HepG2 (cell line): ENCODE measurements around the gene SLC26A9. TPM values are rescaled to one million over a fixed set of nuclear protein-coding genes. Genes with fewer than 3 reads are reported as not detected.

Source experiments
- ARID5B ChIP-seq: IDR thresholded peaks from 2 replicates; pipeline ENCODE4 v1.4.0; 2020; ENCODE audit warnings: mild to moderate bottlenecking, missing genetic modification reagents
- E2F2 ChIP-seq: sonication (generic); formaldehyde crosslinking; IDR thresholded peaks from 2 replicates; pipeline ENCODE4 v1.4.0; 2020; ENCODE audit warnings: missing genetic modification reagents, borderline replicate concordance
- ELF1 ChIP-seq: sonication (generic); formaldehyde crosslinking; IDR thresholded peaks from 2 replicates; pipeline ENCODE4 v1.4.0; 2020; ENCODE audit warnings: missing genetic modification reagents
- ELF3 ChIP-seq: IDR thresholded peaks from 2 replicates; pipeline ENCODE4 v1.6.1; 2016; ENCODE audit warnings: missing genetic modification reagents, missing compliant biosample characterization
- HIVEP1 ChIP-seq: sonication (generic); formaldehyde crosslinking; IDR thresholded peaks from 2 replicates; pipeline ENCODE4 v1.4.0; 2020; ENCODE audit warnings: mild to moderate bottlenecking, missing genetic modification reagents
- MAFF ChIP-seq: IDR thresholded peaks from 2 replicates; pipeline ENCODE4 v1.6.1; 2011; ENCODE audit warnings: low read depth, low read length, improper control_type of control experiment
- MAFG ChIP-seq: sonication (generic); formaldehyde crosslinking; IDR thresholded peaks from 2 replicates; pipeline ENCODE4 v1.5.1; 2020; ENCODE audit warnings: mild to moderate bottlenecking, missing genetic modification reagents
- MEIS1 ChIP-seq: sonication (generic); formaldehyde crosslinking; IDR thresholded peaks from 2 replicates; pipeline ENCODE4 v1.9.0; 2021; ENCODE audit warnings: mild to moderate bottlenecking, missing genetic modification reagents, moderate library complexity, borderline replicate concordance
- MEIS2 ChIP-seq: sonication (generic); formaldehyde crosslinking; IDR thresholded peaks from 2 replicates; pipeline ENCODE4 v1.9.0; 2021; ENCODE audit warnings: mild to moderate bottlenecking, missing genetic modification reagents
- NFATC3 ChIP-seq: sonication (generic); formaldehyde crosslinking; IDR thresholded peaks from 2 replicates; pipeline ENCODE4 v1.5.1; 2020; ENCODE audit warnings: mild to moderate bottlenecking, missing genetic modification reagents
- NFE2L2 ChIP-seq: fragments of 150-350 bp; IDR thresholded peaks from 2 replicates; pipeline ENCODE4 v1.6.1; 2014; ENCODE audit warnings: low read length
- ONECUT2 ChIP-seq: sonication (generic); formaldehyde crosslinking; IDR thresholded peaks from 2 replicates; pipeline ENCODE4 v1.4.0; 2020; ENCODE audit warnings: missing genetic modification reagents
- PITX1 ChIP-seq: sonication (generic); formaldehyde crosslinking; IDR thresholded peaks from 2 replicates; pipeline ENCODE4 v1.5.1; 2020; ENCODE audit warnings: mild to moderate bottlenecking, missing genetic modification reagents
- SOX13 ChIP-seq, 3 experiments: fragments of 450-650 bp in 1 of 3; sonication (generic) in 1 of 3; formaldehyde crosslinking in 1 of 3; IDR thresholded peaks in 2 of 3; conservative IDR thresholded peaks in 1 of 3; 2 replicates each; pipeline versions ENCODE4 v1.5.0 to v1.6.1; 2016 to 2020; ENCODE audit warnings: antibody characterized with exemption in 1 of 3, mild to moderate bottlenecking in 1 of 3, missing compliant biosample characterization in 1 of 3, missing genetic modification reagents in 1 of 3, moderate library complexity in 1 of 3
- TARDBP ChIP-seq: sonication (generic); formaldehyde crosslinking; IDR thresholded peaks from 2 replicates; pipeline ENCODE4 v1.8.0; 2022; ENCODE audit warnings: mild to moderate bottlenecking, missing genetic modification reagents
- TBP ChIP-seq: sonication (generic); formaldehyde crosslinking; IDR thresholded peaks from 2 replicates; pipeline ENCODE4 v1.5.0; 2020; ENCODE audit warnings: missing genetic modification reagents
- ZFAT ChIP-seq: sonication (generic); formaldehyde crosslinking; conservative IDR thresholded peaks from 2 replicates; pipeline ENCODE4 v1.8.1; 2023; ENCODE audit warnings: missing genetic modification reagents, inconsistent platforms
- ZNF232 ChIP-seq: sonication (generic); formaldehyde crosslinking; IDR thresholded peaks from 2 replicates; pipeline ENCODE4 v1.4.0; 2020; ENCODE audit warnings: missing genetic modification reagents, borderline replicate concordance
- ZNF274 ChIP-seq: sonication (generic); formaldehyde crosslinking; IDR thresholded peaks from 2 replicates; pipeline ENCODE4 v1.5.1; 2020; ENCODE audit warnings: mild to moderate bottlenecking, missing genetic modification reagents
- ZNF382 ChIP-seq: sonication (generic); formaldehyde crosslinking; IDR thresholded peaks from 2 replicates; pipeline ENCODE4 v1.5.0; 2020; ENCODE audit warnings: missing genetic modification reagents, mild to moderate bottlenecking, borderline replicate concordance
- ZNF552 ChIP-seq: sonication (generic); formaldehyde crosslinking; IDR thresholded peaks from 2 replicates; pipeline ENCODE4 v1.9.0; 2022; ENCODE audit warnings: missing genetic modification reagents, mild to moderate bottlenecking, borderline replicate concordance
- ZNF580 ChIP-seq: IDR thresholded peaks from 2 replicates; pipeline ENCODE4 v1.6.1; 2016; ENCODE audit warnings: low read depth, borderline replicate concordance
- polyA plus RNA-seq, 8 experiments: library from polyadenylated mRNA; depleted of rRNA in 3 of 8; stranded (reverse) in 7 of 8; unstranded in 1 of 8; fragments of >200 nt; fragmentation: Illumina TruSeq in 4 of 8; extraction: Trizol in 4 of 8; gene quantifications; 2 replicates each; pipeline versions ENCODE4 v1.2.1 to v1.2.3, GENCODE V29; 2011 to 2016; ENCODE audit warnings: low read depth in 4 of 8, missing spikeins in 1 of 8, mixed read lengths in 1 of 8; ENCODE audit not compliant: insufficient read depth in 1 of 8
- total RNA-seq, 5 experiments: library from RNA; depleted of rRNA; stranded (reverse); fragments of >200 nt; fragmentation: Illumina TruSeq; extraction: Trizol; gene quantifications; 2 replicates each; pipeline ENCODE4 v1.2.3, GENCODE V29; 2016; ENCODE audit warnings: low read depth in 1 of 5

SLC26A9 gene
- total and polyA plus RNA-seq, 2 of the 13 experiments (the other 11 are each of a cell fraction or from before 2014, with no cell fraction given): 0.11 to 0.15 TPM

GRCh38 chr1:205983925-205984725 lies 40.9 kb upstream of the SLC26A9 start (continued):
- TF ChIP-seq ZNF552 (no peak), ZNF232 (CRISPR knock-in tag) (no peak), NFATC3 (CRISPR knock-in tag) (no peak), TARDBP (CRISPR knock-in tag) (peak; percentile 15; the same call in 1 of the 2 replicates), ONECUT2 (CRISPR knock-in tag) (peak; percentile 95), NFE2L2 (peak; percentile 69; the same call in 1 of the 2 replicates), MEIS1 (CRISPR knock-in tag) (peak; percentile 40; the same call in 1 of the 2 replicates), ZFAT (CRISPR knock-in tag) (no peak), PITX1 (CRISPR knock-in tag) (peak; percentile 74; the same call in 1 of the 2 replicates), ARID5B (peak; percentile 73), ZNF382 (CRISPR knock-in tag) (no peak), MEIS2 (peak; percentile 77; the same call in 1 of the 2 replicates), E2F2 (CRISPR knock-in tag) (no peak), MAFG (CRISPR knock-in tag) (peak; percentile 76), MAFF (peak; percentile 69), ELF1 (peak; percentile 58; the same call in 1 of the 2 replicates), HIVEP1 (CRISPR knock-in tag) (no peak), ELF3 (CRISPR knock-in tag) (peak; percentile 92), ZNF580 (peak; percentile 69; the same call in 1 of the 2 replicates), TBP (CRISPR knock-in tag) (0 out of 2 replicates have a peak, but pooled peaks have one; percentile 23), ZNF274 (no peak), SOX13 (IDR thresholded peaks at IDR 0.05) (no peak), SOX13 (CRISPR knock-in tag; conservative IDR thresholded peaks at IDR 0.05 in 1 of 2, IDR thresholded peaks at IDR 0.05 in 1 of 2) (0 out of 4 replicates have a peak, but pooled peaks of 1 of the 2 experiments have one; percentile 10)
